ENCODE results near the gene OGDH. TPM values are rescaled to one million over a fixed set of nuclear protein-coding genes. Genes with fewer than 3 reads are reported as not detected.

The OGDH gene
- total RNA-seq, 1 experiment from 2014 or later = 69.1 TPM

GRCh38 chr7:44750424-44750823 lies 144.0 kb downstream of the OGDH start:
- intact Hi-C loops (cut with micrococcal nuclease) = no loop called here
- POLR2A ChIA-PET = no interaction called here
- H3K36me3 ChIP-seq (ENCODE audit: control insufficient read depth in 1 of 2, insufficient read depth in 2 of 2, low read length in 2 of 2) = peaks cover 2 to 3% of the 10 kb centered on the region in 2 experiments; a peak in 2 of 4 replicates
- no TSS peak for BruUV-seq (replicated peaks)
- H3K27ac ChIP-seq (ENCODE audit: low read depth, low read length) = peak overlapping the region; percentile 29; the same call in 1 of the 2 replicates
- peaks cover 55% of the 10 kb centered on the region for H3K79me2 ChIP-seq (ENCODE audit: insufficient read depth, low read length)
- H3K4me2 ChIP-seq (ENCODE audit: low read length) = peak overlapping the region; percentile 77
- ATAC-seq (no peak), DNase-seq (ENCODE audit: low read depth, low spot score) (no peak)
- no peaks in the 10 kb centered on the region for H3K9me2 ChIP-seq (ENCODE audit: insufficient read depth)
- H3K27me3 ChIP-seq (ENCODE audit: insufficient read depth, low read length) = no peaks in the 10 kb centered on the region
- no peak overlapping the region for H3K9ac ChIP-seq (ENCODE audit: low read length)
- no peaks in the 10 kb centered on the region for H3K9me3 ChIP-seq (ENCODE audit: control insufficient read depth in 1 of 2, insufficient read depth in 1 of 2, low read depth in 1 of 2, low read length in 2 of 2)
- no peak overlapping the region for H2AFZ ChIP-seq (ENCODE audit: low read depth, low read length, poor library complexity, severe bottlenecking)
- CTCF ChIA-PET = no interaction called here
- RAD21 ChIA-PET (ENCODE audit: low non-redundant PET in 1 of 2, low total read pairs in 2 of 2, uncharacterized antibody in 2 of 2, unreplicated experiment in 2 of 2) = no interaction called here
- H3K4me1 ChIP-seq (ENCODE audit: control insufficient read depth in 1 of 2, insufficient read depth in 2 of 2, low read length in 2 of 2) = peaks cover 18 to 35% of the 10 kb centered on the region in 2 experiments
- H4K20me1 ChIP-seq (ENCODE audit: insufficient read depth) = no peaks in the 10 kb centered on the region
- H3K4me3 ChIP-seq (replicated peaks in 1 of 2; ENCODE audit: low read depth in 1 of 2, low read length in 2 of 2) = 0 out of 4 replicates have a peak overlapping the region, but pooled peaks of 1 of the 2 experiments have one; percentile 83
- TF ChIP-seq REST (IDR thresholded peaks at IDR 0.05; ENCODE audit: low read depth) (no peak), FOSL1 (IDR thresholded peaks at IDR 0.05; ENCODE audit: low read depth) (no peak), JUND (IDR thresholded peaks at IDR 0.05) (no peak), SRF (IDR thresholded peaks at IDR 0.05; ENCODE audit: low read depth) (no peak), ATF3 (IDR thresholded peaks at IDR 0.05) (no peak)

Data from HCT116 (cell line).